ENCODE results near the gene USP54. TPM values are rescaled to one million over a fixed set of nuclear protein-coding genes. Genes with fewer than 3 reads are reported as not detected.
A peak's percentile ranks its signal among the peaks of the same experiment; 100 is the strongest.

Gene USP54
- total and polyA plus RNA-seq, 9 of the 15 experiments (the other 6 are each of a cell fraction or from before 2014, with no cell fraction given) = 3.8 to 40.1 (median 16.9) TPM

DNA sequence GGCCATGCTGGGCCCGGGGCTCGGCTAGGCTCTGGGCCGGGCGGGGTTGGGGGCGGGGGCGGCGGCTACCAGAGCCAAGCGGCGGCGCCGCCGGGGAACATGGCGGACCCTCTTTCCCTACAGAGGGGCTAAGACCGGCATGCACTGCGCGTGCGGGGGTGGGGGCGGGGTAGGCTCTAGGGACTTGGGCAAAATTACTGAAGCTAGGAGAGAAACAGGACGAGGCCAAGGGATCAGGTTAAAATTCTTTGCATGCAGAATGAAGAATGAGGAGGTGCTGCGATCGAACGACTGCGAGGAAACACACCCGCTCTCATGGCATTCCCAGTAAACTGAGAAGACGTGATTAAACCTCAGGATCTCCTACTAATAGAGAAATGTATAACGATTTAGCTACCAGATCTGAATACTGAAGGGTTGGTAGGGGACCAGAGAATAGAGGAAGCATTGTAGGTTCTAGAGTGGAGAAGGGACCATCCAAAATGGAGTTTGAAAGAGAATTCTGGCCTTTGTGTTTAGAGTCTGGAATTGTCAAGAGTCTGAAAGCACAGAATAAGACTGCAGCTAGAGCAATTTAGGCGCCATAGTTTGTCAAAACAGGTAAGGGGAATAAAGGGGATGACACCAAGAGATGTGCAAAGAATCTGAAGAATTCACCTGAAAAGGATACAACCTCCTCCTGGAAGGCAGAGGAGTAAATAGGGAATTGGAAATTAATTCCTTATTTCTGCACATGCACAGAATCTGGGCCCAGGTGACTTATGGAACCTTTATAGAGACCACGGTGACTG is 95.1 kb downstream of the USP54 start, which contains the start of gene PPP3CB (continued):
- TF ChIP-seq SIN3A (IDR thresholded peaks at IDR 0.05; ENCODE audit: borderline replicate concordance in 2 of 2, control insufficient read depth in 1 of 2, low read depth in 2 of 2, low read length in 2 of 2) (no peak; a peak in 1 of 4 replicates), ARNT (IDR thresholded peaks at IDR 0.05) (peak in 1 of 2 experiments; percentile 78; a peak in 2 of 4 replicates), BRD4 (IDR thresholded peaks at IDR 0.05) (no peak), FOXA1 (IDR thresholded peaks at IDR 0.05; ENCODE audit: borderline replicate concordance) (no peak), FOXK1 (CRISPR knock-in tag; IDR thresholded peaks at IDR 0.05; ENCODE audit: borderline replicate concordance) (no peak), ZNF140 (CRISPR knock-in tag; IDR thresholded peaks at IDR 0.05) (no peak), TBP (optimal IDR thresholded peaks at IDR 0.05; ENCODE audit: low read depth, low read length) (peak; percentile 59), CBFA2T2 (conservative IDR thresholded peaks at IDR 0.05) (no peak), BRD9 (IDR thresholded peaks at IDR 0.05; ENCODE audit: low read depth, partially characterized antibody) (peak; percentile 42), NFRKB (IDR thresholded peaks at IDR 0.05; ENCODE audit: low read depth) (peak; percentile 92), CREBBP (IDR thresholded peaks at IDR 0.05; ENCODE audit: low read depth, low read length) (no peak), TAF9B (IDR thresholded peaks at IDR 0.05; ENCODE audit: partially characterized antibody) (peak; percentile 30), ZNF57 (CRISPR knock-in tag; IDR thresholded peaks at IDR 0.05) (no peak)
- TF ChIP-seq, protein P1, sequence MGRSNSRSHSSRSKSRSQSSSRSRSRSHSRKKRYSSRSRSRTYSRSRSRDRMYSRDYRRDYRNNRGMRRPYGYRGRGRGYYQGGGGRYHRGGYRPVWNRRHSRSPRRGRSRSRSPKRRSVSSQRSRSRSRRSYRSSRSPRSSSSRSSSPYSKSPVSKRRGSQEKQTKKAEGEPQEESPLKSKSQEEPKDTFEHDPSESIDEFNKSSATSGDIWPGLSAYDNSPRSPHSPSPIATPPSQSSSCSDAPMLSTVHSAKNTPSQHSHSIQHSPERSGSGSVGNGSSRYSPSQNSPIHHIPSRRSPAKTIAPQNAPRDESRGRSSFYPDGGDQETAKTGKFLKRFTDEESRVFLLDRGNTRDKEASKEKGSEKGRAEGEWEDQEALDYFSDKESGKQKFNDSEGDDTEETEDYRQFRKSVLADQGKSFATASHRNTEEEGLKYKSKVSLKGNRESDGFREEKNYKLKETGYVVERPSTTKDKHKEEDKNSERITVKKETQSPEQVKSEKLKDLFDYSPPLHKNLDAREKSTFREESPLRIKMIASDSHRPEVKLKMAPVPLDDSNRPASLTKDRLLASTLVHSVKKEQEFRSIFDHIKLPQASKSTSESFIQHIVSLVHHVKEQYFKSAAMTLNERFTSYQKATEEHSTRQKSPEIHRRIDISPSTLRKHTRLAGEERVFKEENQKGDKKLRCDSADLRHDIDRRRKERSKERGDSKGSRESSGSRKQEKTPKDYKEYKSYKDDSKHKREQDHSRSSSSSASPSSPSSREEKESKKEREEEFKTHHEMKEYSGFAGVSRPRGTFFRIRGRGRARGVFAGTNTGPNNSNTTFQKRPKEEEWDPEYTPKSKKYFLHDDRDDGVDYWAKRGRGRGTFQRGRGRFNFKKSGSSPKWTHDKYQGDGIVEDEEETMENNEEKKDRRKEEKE (IDR thresholded peaks at IDR 0.05; ENCODE audit: borderline replicate concordance in 1 of 2, control insufficient read depth in 1 of 2, low read depth in 2 of 2, low read length in 1 of 2) = no peak
- TF ChIP-seq, protein P2, sequence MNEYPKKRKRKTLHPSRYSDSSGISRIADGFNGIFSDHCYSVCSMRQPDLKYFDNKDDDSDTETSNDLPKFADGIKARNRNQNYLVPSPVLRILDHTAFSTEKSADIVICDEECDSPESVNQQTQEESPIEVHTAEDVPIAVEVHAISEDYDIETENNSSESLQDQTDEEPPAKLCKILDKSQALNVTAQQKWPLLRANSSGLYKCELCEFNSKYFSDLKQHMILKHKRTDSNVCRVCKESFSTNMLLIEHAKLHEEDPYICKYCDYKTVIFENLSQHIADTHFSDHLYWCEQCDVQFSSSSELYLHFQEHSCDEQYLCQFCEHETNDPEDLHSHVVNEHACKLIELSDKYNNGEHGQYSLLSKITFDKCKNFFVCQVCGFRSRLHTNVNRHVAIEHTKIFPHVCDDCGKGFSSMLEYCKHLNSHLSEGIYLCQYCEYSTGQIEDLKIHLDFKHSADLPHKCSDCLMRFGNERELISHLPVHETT (CRISPR knock-in tag; conservative IDR thresholded peaks at IDR 0.05 in 1 of 2, IDR thresholded peaks at IDR 0.05 in 1 of 2) = peak in 1 of 2 experiments; percentile 92; a peak in 2 of 4 replicates
- TF ChIP-seq, protein P3, sequence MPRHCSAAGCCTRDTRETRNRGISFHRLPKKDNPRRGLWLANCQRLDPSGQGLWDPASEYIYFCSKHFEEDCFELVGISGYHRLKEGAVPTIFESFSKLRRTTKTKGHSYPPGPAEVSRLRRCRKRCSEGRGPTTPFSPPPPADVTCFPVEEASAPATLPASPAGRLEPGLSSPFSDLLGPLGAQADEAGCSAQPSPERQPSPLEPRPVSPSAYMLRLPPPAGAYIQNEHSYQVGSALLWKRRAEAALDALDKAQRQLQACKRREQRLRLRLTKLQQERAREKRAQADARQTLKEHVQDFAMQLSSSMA (CRISPR knock-in tag; IDR thresholded peaks at IDR 0.05) = no peak
- TF ChIP-seq, protein P4, sequence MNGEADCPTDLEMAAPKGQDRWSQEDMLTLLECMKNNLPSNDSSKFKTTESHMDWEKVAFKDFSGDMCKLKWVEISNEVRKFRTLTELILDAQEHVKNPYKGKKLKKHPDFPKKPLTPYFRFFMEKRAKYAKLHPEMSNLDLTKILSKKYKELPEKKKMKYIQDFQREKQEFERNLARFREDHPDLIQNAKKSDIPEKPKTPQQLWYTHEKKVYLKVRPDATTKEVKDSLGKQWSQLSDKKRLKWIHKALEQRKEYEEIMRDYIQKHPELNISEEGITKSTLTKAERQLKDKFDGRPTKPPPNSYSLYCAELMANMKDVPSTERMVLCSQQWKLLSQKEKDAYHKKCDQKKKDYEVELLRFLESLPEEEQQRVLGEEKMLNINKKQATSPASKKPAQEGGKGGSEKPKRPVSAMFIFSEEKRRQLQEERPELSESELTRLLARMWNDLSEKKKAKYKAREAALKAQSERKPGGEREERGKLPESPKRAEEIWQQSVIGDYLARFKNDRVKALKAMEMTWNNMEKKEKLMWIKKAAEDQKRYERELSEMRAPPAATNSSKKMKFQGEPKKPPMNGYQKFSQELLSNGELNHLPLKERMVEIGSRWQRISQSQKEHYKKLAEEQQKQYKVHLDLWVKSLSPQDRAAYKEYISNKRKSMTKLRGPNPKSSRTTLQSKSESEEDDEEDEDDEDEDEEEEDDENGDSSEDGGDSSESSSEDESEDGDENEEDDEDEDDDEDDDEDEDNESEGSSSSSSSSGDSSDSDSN (IDR thresholded peaks at IDR 0.05; ENCODE audit: borderline replicate concordance in 1 of 2, low read depth in 2 of 2, low read length in 2 of 2) = peak; percentile 4; a peak in 1 of 4 replicates
- TF ChIP-seq, protein P5, sequence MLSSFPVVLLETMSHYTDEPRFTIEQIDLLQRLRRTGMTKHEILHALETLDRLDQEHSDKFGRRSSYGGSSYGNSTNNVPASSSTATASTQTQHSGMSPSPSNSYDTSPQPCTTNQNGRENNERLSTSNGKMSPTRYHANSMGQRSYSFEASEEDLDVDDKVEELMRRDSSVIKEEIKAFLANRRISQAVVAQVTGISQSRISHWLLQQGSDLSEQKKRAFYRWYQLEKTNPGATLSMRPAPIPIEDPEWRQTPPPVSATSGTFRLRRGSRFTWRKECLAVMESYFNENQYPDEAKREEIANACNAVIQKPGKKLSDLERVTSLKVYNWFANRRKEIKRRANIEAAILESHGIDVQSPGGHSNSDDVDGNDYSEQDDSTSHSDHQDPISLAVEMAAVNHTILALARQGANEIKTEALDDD (IDR thresholded peaks at IDR 0.05) = no peak

Measured in K562 (cell line).